Neural cell (in vitro differentiated cells): ENCODE data around the gene CNTNAP5.

Source experiments
- EP300 ChIP-seq: fragments of 450-650 bp; conservative IDR thresholded peaks from 2 replicates; pipeline ENCODE4 v1.6.1; 2014; ENCODE audit warnings: antibody characterized with exemption, mild to moderate bottlenecking, moderate library complexity; ENCODE audit not compliant: poor library complexity, severe bottlenecking
- TF ChIP-seq, protein P1 (sequence below): fragments of 450-650 bp; IDR thresholded peaks from 2 replicates; pipeline ENCODE4 v1.5.1; 2014; ENCODE audit warnings: antibody characterized with exemption, mild to moderate bottlenecking, moderate library complexity; ENCODE audit not compliant: poor library complexity, severe bottlenecking

GRCh38 chr2:124584615-124585014 is 559.5 kb downstream of the CNTNAP5 start:
- TF ChIP-seq, protein P1, sequence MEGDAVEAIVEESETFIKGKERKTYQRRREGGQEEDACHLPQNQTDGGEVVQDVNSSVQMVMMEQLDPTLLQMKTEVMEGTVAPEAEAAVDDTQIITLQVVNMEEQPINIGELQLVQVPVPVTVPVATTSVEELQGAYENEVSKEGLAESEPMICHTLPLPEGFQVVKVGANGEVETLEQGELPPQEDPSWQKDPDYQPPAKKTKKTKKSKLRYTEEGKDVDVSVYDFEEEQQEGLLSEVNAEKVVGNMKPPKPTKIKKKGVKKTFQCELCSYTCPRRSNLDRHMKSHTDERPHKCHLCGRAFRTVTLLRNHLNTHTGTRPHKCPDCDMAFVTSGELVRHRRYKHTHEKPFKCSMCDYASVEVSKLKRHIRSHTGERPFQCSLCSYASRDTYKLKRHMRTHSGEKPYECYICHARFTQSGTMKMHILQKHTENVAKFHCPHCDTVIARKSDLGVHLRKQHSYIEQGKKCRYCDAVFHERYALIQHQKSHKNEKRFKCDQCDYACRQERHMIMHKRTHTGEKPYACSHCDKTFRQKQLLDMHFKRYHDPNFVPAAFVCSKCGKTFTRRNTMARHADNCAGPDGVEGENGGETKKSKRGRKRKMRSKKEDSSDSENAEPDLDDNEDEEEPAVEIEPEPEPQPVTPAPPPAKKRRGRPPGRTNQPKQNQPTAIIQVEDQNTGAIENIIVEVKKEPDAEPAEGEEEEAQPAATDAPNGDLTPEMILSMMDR, result no peak
- TF ChIP-seq EP300, result no peak
